Motor neuron (in vitro differentiated cells): Measurements from ENCODE around the gene C14orf132. TPM values are rescaled to one million over a fixed set of nuclear protein-coding genes. Genes with fewer than 3 reads are reported as not detected.

Source experiments
- ATAC-seq, 8 experiments: fragments of 200-7000 bp; cut with Tn5 transposase; replicated peaks in 6 of 8; 2 replicates each; pipeline ENCODE4 v1.8.0; 2021; ENCODE audit warnings: mild to moderate bottlenecking in 8 of 8, moderate library complexity in 8 of 8
- H3K27ac ChIP-seq, 2 donors: fragments of 250-450 bp; sonication (Bioruptor Pico); 2 replicates each; pipeline ENCODE4 v1.9.0; 2021; ENCODE audit warnings: antibody characterized with exemption in 2 of 2, mild to moderate bottlenecking in 2 of 2, moderate library complexity in 1 of 2
- H3K4me1 ChIP-seq, 2 donors: fragments of 250-450 bp; sonication (Bioruptor Pico); replicated peaks in 1 of 2; 2 replicates each; pipeline ENCODE4 v1.6.1; 2021; ENCODE audit warnings: antibody characterized with exemption in 2 of 2, mild to moderate bottlenecking in 2 of 2, moderate library complexity in 1 of 2
- H3K4me3 ChIP-seq, 5 donors: fragments of 250-450 bp; sonication (Bioruptor Pico); 2 replicates each; pipeline ENCODE4 v1.9.0; 2021; ENCODE audit warnings: antibody characterized with exemption in 5 of 5, mild to moderate bottlenecking in 5 of 5, moderate library complexity in 4 of 5
- whole genome bisulfite sequencing, 10 experiments: fragments of 450-650 bp; shearing (Covaris generic); methylation state at CpG; one replicate each; pipeline ENCODE4 v1.0.0; 2022; 5-methylcytosine and 5-hydroxymethylcytosine counted together
- in situ Hi-C, 9 experiments: fragments of 400-800 bp; cut with MboI; loops; one replicate each; pipeline ENCODE4 v1.15.0; 2021; ENCODE audit warnings: low sequenced_read_pairs in 9 of 9, low pct_unique_long_range_greater_than_20kb in 2 of 9; ENCODE audit not compliant: unreplicated experiment in 9 of 9
- total RNA-seq, 8 experiments: library from RNA; unstranded; fragments of 300-600 nt; gene quantifications; 2 replicates each; pipeline versions ENCODE4 v1.2.3 to v1.2.4, GENCODE V29; 2022

C14orf132 gene
- total RNA-seq, 8 experiments from 2014 or later = 17.9 to 140 (median 66.8) TPM

GRCh38 chr14:96056509-96057422, 17.6 kb downstream of the C14orf132 start:
- no peak for ATAC-seq
- in situ Hi-C loops = no loop called here
- WGBS, 10 experiments = 35 to 100% (median 83%) methylated on average over 1 to 5 of the region's 7 CpGs; no CpG with 5 or more reads in 1 of the 10 experiments
- peaks cover 38 to 45% of the 10 kb centered on the region in 2 donors for H3K4me1 ChIP-seq
- H3K27ac ChIP-seq = peak overlapping the region; percentile 45 to 75
- no peak overlapping the region for H3K4me3 ChIP-seq

- peaks cover 31 to 43% of the 10 kb centered on the region in 2 donors for H3K4me1 ChIP-seq
- no peak overlapping the region for H3K27ac ChIP-seq
- ATAC-seq = no peak
- 80 to 100% (median 93%) methylated on average over 1 to 6 of the region's 9 CpGs; no CpG with 5 or more reads in 1 of the 10 experiments for WGBS, 10 experiments
- in situ Hi-C loops = no loop called here
- no peak overlapping the region for H3K4me3 ChIP-seq
Observed at GRCh38 chr14:96057738-96058137, 18.6 kb downstream of the C14orf132 start.

- Histone ChIP-seq H3K27ac (no peak overlapping the region), H3K4me1 (peaks cover 22 to 34% of the 10 kb centered on the region in 2 donors), H3K4me3 (no peak overlapping the region)
- 20 to 100% (median 83%) methylated on average over 1 to 4 of the region's 5 CpGs; no CpG with 5 or more reads in 3 of the 10 experiments for WGBS, 10 experiments
- ATAC-seq = no peak
- in situ Hi-C loops = no loop called here
Observed at GRCh38 chr14:96058576-96059200, 19.5 kb downstream of the C14orf132 start.

GRCh38 chr14:96059519-96060135, 20.5 kb downstream of the C14orf132 start:
- 72 to 100% (median 100%) methylated on average over 1 to 3 of the region's 3 CpGs; no CpG with 5 or more reads in 5 of the 10 experiments for WGBS, 10 experiments
- Histone ChIP-seq H3K27ac (no peak overlapping the region), H3K4me1 (peaks cover 14 to 25% of the 10 kb centered on the region in 2 donors), H3K4me3 (no peak overlapping the region)
- ATAC-seq = no peak
- in situ Hi-C loops = no loop called here

GRCh38 chr14:96060186-96060933, 21.2 kb downstream of the C14orf132 start:
- in situ Hi-C loops = no loop called here
- Histone ChIP-seq H3K4me1 (peaks cover 9 to 17% of the 10 kb centered on the region in 2 donors), H3K27ac (no peak overlapping the region), H3K4me3 (no peak overlapping the region)
- 33 to 94% (median 92%) methylated on average over 1 to 5 of the region's 7 CpGs; no CpG with 5 or more reads in 3 of the 10 experiments for WGBS, 10 experiments
- ATAC-seq = peak in 1 of 8 experiments; percentile 34

- ATAC-seq = no peak
- H3K4me3 ChIP-seq = no peak overlapping the region
- in situ Hi-C loops = no loop called here
- WGBS, 10 experiments = 80 to 100% (median 92%) methylated on average over 1 to 2 of the region's 4 CpGs; no CpG with 5 or more reads in 5 of the 10 experiments
- no peak overlapping the region for H3K27ac ChIP-seq
- H3K4me1 ChIP-seq = peaks cover 7 to 11% of the 10 kb centered on the region in 2 donors
Observed at GRCh38 chr14:96062010-96062409, 22.8 kb downstream of the C14orf132 start.

GRCh38 chr14:96062506-96062905, 23.3 kb downstream of the C14orf132 start:
- Histone ChIP-seq H3K4me3 (no peak overlapping the region), H3K27ac (no peak overlapping the region), H3K4me1 (peaks cover 7 to 11% of the 10 kb centered on the region in 2 donors)
- 73 to 100% (median 88%) methylated on average over 1 to 6 of the region's 6 CpGs; no CpG with 5 or more reads in 2 of the 10 experiments for WGBS, 10 experiments
- in situ Hi-C loops = no loop called here
- ATAC-seq = no peak

- Histone ChIP-seq H3K4me1 (peaks cover 7 to 14% of the 10 kb centered on the region in 2 donors), H3K4me3 (no peak overlapping the region), H3K27ac (no peak overlapping the region)
- in situ Hi-C loops = no loop called here
- ATAC-seq = no peak
- WGBS, 10 experiments = 77 to 100% (median 92%) methylated on average over 2 to 4 of the region's 5 CpGs; no CpG with 5 or more reads in 3 of the 10 experiments
Observed at GRCh38 chr14:96064866-96065265, 25.7 kb downstream of the C14orf132 start.

GRCh38 chr14:96065661-96066459, 26.7 kb downstream of the C14orf132 start:
- ATAC-seq = peak in 5 of 8 experiments; percentile 65 to 92 (median 88)
- H3K4me3 ChIP-seq = no peak overlapping the region
- H3K27ac ChIP-seq = peak overlapping the region in 1 of 2 donors; percentile 12
- H3K4me1 ChIP-seq = peaks cover 7 to 14% of the 10 kb centered on the region in 2 donors
- WGBS, 10 experiments = 25 to 80% (median 62%) methylated on average over 1 to 9 of the region's 11 CpGs
- in situ Hi-C loops = no loop called here

- Histone ChIP-seq H3K4me3 (no peak overlapping the region), H3K27ac (no peak overlapping the region), H3K4me1 (peaks cover 7 to 14% of the 10 kb centered on the region in 2 donors)
- WGBS, 10 experiments = 80 to 100% (median 100%) methylated on average over 1 to 5 of the region's 5 CpGs; no CpG with 5 or more reads in 4 of the 10 experiments
- no peak for ATAC-seq
- in situ Hi-C loops = no loop called here
Observed at GRCh38 chr14:96066976-96067375, 27.8 kb downstream of the C14orf132 start.

- Histone ChIP-seq H3K27ac (no peak overlapping the region), H3K4me3 (no peak overlapping the region), H3K4me1 (peaks cover 7 to 14% of the 10 kb centered on the region in 2 donors)
- 40 to 95% (median 89%) methylated on average over 3 to 12 of the region's 19 CpGs; no CpG with 5 or more reads in 2 of the 10 experiments for WGBS, 10 experiments
- in situ Hi-C loops = no loop called here
- no peak for ATAC-seq
Observed at GRCh38 chr14:96067985-96068930, 29.1 kb downstream of the C14orf132 start.
